WTC11 (cell line): ENCODE data around the gene MYBPC1. TPM values are rescaled to one million over a fixed set of nuclear protein-coding genes. Genes with fewer than 3 reads are reported as not detected.

ENCODE experiments used
- ATAC-seq: fragments of 200-7000 bp; cut with Tn5 transposase; 2 replicates; pipeline ENCODE4 v1.10.0; 2021; ENCODE audit warnings: mild to moderate bottlenecking, moderate library complexity
- CTCF ChIA-PET: fragments of 300-600 bp; sonication (Branson Sonifier 250); formaldehyde crosslinking; loops from one replicate; lab custom pipeline; 2021; ENCODE audit warnings: antibody characterized with exemption; lab: Charles Lee
- POLR2A ChIA-PET: fragments of 350-600 bp; sonication (Branson Sonifier 250); formaldehyde crosslinking; loops from one replicate; lab custom pipeline; 2021; ENCODE audit warnings: antibody characterized with exemption; lab: Charles Lee
- DNase-seq: peaks from one replicate; pipeline ENCODE4 v3.0.0; 2021; ENCODE audit warnings: low spot score
- H3K27ac Mint-ChIP-seq: 2 replicates; pipeline ENCODE4 v1.8.0; 2021; ENCODE audit warnings: mixed read lengths
- H3K27me3 Mint-ChIP-seq: 2 replicates; pipeline ENCODE4 v1.8.0; 2021; ENCODE audit warnings: low read depth, mild to moderate bottlenecking, moderate library complexity, mixed read lengths
- H3K36me3 Mint-ChIP-seq: 2 replicates; pipeline ENCODE4 v1.8.0; 2021; ENCODE audit warnings: mixed read lengths
- H3K4me1 Mint-ChIP-seq: 2 replicates; pipeline ENCODE4 v1.8.0; 2022; ENCODE audit warnings: mixed read lengths
- H3K4me3 Mint-ChIP-seq: 2 replicates; pipeline ENCODE4 v1.8.0; 2021; ENCODE audit warnings: mild to moderate bottlenecking, moderate library complexity, mixed read lengths
- H3K9me3 Mint-ChIP-seq: 2 replicates; pipeline ENCODE4 v1.8.0; 2021; ENCODE audit warnings: mixed read lengths
- CREM ChIP-seq: sonication (generic); formaldehyde crosslinking; IDR thresholded peaks from 2 replicates; pipeline ENCODE4 v1.8.1; 2022; ENCODE audit warnings: mild to moderate bottlenecking, missing genetic modification reagents, moderate library complexity
- ELF4 ChIP-seq: sonication (generic); formaldehyde crosslinking; IDR thresholded peaks from 2 replicates; pipeline ENCODE4 v1.8.1; 2022; ENCODE audit warnings: low read depth, mild to moderate bottlenecking, moderate library complexity, missing genetic modification reagents
- ESRRA ChIP-seq: sonication (generic); formaldehyde crosslinking; IDR thresholded peaks from 2 replicates; pipeline ENCODE4 v1.8.1; 2022; ENCODE audit warnings: mild to moderate bottlenecking, missing genetic modification reagents, borderline replicate concordance
- ETV6 ChIP-seq: sonication (generic); formaldehyde crosslinking; IDR thresholded peaks from 2 replicates; pipeline ENCODE4 v1.8.1; 2022; ENCODE audit warnings: mild to moderate bottlenecking, missing genetic modification reagents
- FOXP1 ChIP-seq: sonication (generic); formaldehyde crosslinking; IDR thresholded peaks from 2 replicates; pipeline ENCODE4 v1.8.0; 2022; ENCODE audit warnings: missing genetic modification reagents, mild to moderate bottlenecking, moderate library complexity, borderline replicate concordance
- GABPB1 ChIP-seq: sonication (generic); formaldehyde crosslinking; IDR thresholded peaks from 2 replicates; pipeline ENCODE4 v1.8.1; 2023; ENCODE audit warnings: mild to moderate bottlenecking, missing genetic modification reagents
- GRHL2 ChIP-seq: fragments of 250-450 bp; sonication (Bioruptor Pico); IDR thresholded peaks from 2 replicates; pipeline ENCODE4 v1.8.0; 2022; ENCODE audit warnings: mild to moderate bottlenecking, moderate library complexity; ENCODE audit not compliant: insufficient replicate concordance, severe bottlenecking
- IRF2 ChIP-seq: sonication (generic); formaldehyde crosslinking; IDR thresholded peaks from 2 replicates; pipeline ENCODE4 v1.8.0; 2022; ENCODE audit warnings: low read depth, missing genetic modification reagents, borderline replicate concordance
- KAT7 ChIP-seq: sonication (generic); formaldehyde crosslinking; IDR thresholded peaks from 2 replicates; pipeline ENCODE4 v1.8.1; 2023; ENCODE audit warnings: missing genetic modification reagents, mild to moderate bottlenecking, borderline replicate concordance
- NR3C1 ChIP-seq: sonication (generic); formaldehyde crosslinking; conservative IDR thresholded peaks from 2 replicates; pipeline ENCODE4 v1.8.1; 2023; ENCODE audit warnings: low read depth, mild to moderate bottlenecking, missing genetic modification reagents
- RELA ChIP-seq: sonication (generic); formaldehyde crosslinking; IDR thresholded peaks from 2 replicates; pipeline ENCODE4 v1.8.1; 2022; ENCODE audit warnings: missing genetic modification reagents, mild to moderate bottlenecking, borderline replicate concordance
- SP1 ChIP-seq: sonication (generic); formaldehyde crosslinking; conservative IDR thresholded peaks from 2 replicates; pipeline ENCODE4 v1.8.1; 2022; ENCODE audit warnings: missing genetic modification reagents
- TEAD1 ChIP-seq: sonication (generic); formaldehyde crosslinking; IDR thresholded peaks from 2 replicates; pipeline ENCODE4 v1.8.0; 2022; ENCODE audit warnings: mild to moderate bottlenecking, missing genetic modification reagents
- ZNF396 ChIP-seq: fragments of 250-450 bp; sonication (Bioruptor Pico); IDR thresholded peaks from 2 replicates; pipeline ENCODE4 v1.8.0; 2021; ENCODE audit warnings: mild to moderate bottlenecking, moderate library complexity, borderline replicate concordance
- ZNF416 ChIP-seq: fragments of 250-450 bp; sonication (Bioruptor Pico); IDR thresholded peaks from 2 replicates; pipeline ENCODE4 v1.9.0; 2021; ENCODE audit warnings: mild to moderate bottlenecking, inconsistent platforms
- ZNF671 ChIP-seq: fragments of 250-450 bp; sonication (Bioruptor Pico); IDR thresholded peaks from 2 replicates; pipeline ENCODE4 v1.8.0; 2021; ENCODE audit warnings: mild to moderate bottlenecking
- total RNA-seq: library from RNA; stranded (reverse); gene quantifications from 3 replicates; pipeline ENCODE4 v1.2.3, GENCODE V29; 2021
- TF ChIP-seq, protein P1 (sequence below): sonication (generic); formaldehyde crosslinking; IDR thresholded peaks from 2 replicates; pipeline ENCODE4 v1.8.1; 2022; ENCODE audit warnings: low read depth, mild to moderate bottlenecking, moderate library complexity, missing genetic modification reagents, borderline replicate concordance
- TF ChIP-seq, protein P2 (sequence below): sonication (generic); formaldehyde crosslinking; IDR thresholded peaks from 2 replicates; pipeline ENCODE4 v1.8.1; 2022; ENCODE audit warnings: missing genetic modification reagents, borderline replicate concordance
- TF ChIP-seq, protein P3 (sequence below): fragments of 250-450 bp; sonication (Bioruptor Pico); IDR thresholded peaks from 2 replicates; pipeline ENCODE4 v1.9.0; 2021; ENCODE audit warnings: mild to moderate bottlenecking
- TF ChIP-seq, protein P4 (sequence below): sonication (generic); formaldehyde crosslinking; IDR thresholded peaks from 2 replicates; pipeline ENCODE4 v1.8.0; 2022; ENCODE audit warnings: mild to moderate bottlenecking, missing genetic modification reagents
- TF ChIP-seq, protein P5 (sequence below): fragments of 250-450 bp; sonication (Bioruptor Pico); IDR thresholded peaks from 2 replicates; pipeline ENCODE4 v2.1.2; 2022; ENCODE audit warnings: mild to moderate bottlenecking, moderate library complexity
- TF ChIP-seq, protein P6 (sequence below): sonication (generic); formaldehyde crosslinking; IDR thresholded peaks from 2 replicates; pipeline ENCODE4 v1.8.1; 2022; ENCODE audit warnings: mild to moderate bottlenecking, missing genetic modification reagents, moderate library complexity, borderline replicate concordance

The MYBPC1 gene
- total RNA-seq, 1 experiment from 2014 or later = not detected

GRCh38 chr12:101697930-101698799 lies 103.4 kb downstream of the MYBPC1 start:
- no peak overlapping the region; the same call in 1 of the 2 replicates for H3K27ac Mint-ChIP-seq
- H3K4me1 Mint-ChIP-seq = peaks cover 35% of the 10 kb centered on the region
- DNase-seq (no peak), ATAC-seq (peak; percentile 2)
- H3K9me3 Mint-ChIP-seq = no peaks in the 10 kb centered on the region
- peak overlapping the region; percentile 89 for H3K4me3 Mint-ChIP-seq
- H3K27me3 Mint-ChIP-seq = peaks cover 23% of the 10 kb centered on the region
- TF ChIP-seq ELF4 (no peak), TEAD1 (CRISPR knock-in tag) (0 out of 2 replicates have a peak, but pooled peaks have one; percentile 17), GABPB1 (no peak)
- TF ChIP-seq, all 79 proteins: peak for 1
- ChIA-PET CTCF (interaction anchor here (0.8 to 1.4 kb wide), 3 partner anchors 15 to 142 kb away, joined by 3 to 7 read pairs (median 5); no protein-coding TSS in a partner anchor), POLR2A (no interaction called here)
- H3K36me3 Mint-ChIP-seq = no peaks in the 10 kb centered on the region

- ATAC-seq (no peak), DNase-seq (no peak)
- CTCF ChIA-PET = interaction anchor here (0.8 to 1.4 kb wide), 3 partner anchors 16 to 141 kb away, joined by 3 to 7 read pairs (median 5); no protein-coding TSS in a partner anchor
- H3K4me1 Mint-ChIP-seq = peaks cover 39% of the 10 kb centered on the region
- H3K9me3 Mint-ChIP-seq = no peaks in the 10 kb centered on the region
- H3K27ac Mint-ChIP-seq = no peak overlapping the region; the same call in 1 of the 2 replicates
- POLR2A ChIA-PET = no interaction called here
- peaks cover 23% of the 10 kb centered on the region for H3K27me3 Mint-ChIP-seq
- peak overlapping the region; percentile 89 for H3K4me3 Mint-ChIP-seq
- TF ChIP-seq NR3C1 (CRISPR knock-in tag) = no peak
- TF ChIP-seq ELF4 = no peak
- TF ChIP-seq, protein P1, sequence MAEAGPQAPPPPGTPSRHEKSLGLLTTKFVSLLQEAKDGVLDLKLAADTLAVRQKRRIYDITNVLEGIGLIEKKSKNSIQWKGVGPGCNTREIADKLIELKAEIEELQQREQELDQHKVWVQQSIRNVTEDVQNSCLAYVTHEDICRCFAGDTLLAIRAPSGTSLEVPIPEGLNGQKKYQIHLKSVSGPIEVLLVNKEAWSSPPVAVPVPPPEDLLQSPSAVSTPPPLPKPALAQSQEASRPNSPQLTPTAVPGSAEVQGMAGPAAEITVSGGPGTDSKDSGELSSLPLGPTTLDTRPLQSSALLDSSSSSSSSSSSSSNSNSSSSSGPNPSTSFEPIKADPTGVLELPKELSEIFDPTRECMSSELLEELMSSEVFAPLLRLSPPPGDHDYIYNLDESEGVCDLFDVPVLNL (CRISPR knock-in tag) = no peak
- TF ChIP-seq RELA (CRISPR knock-in tag) = no peak
- no peak for TF ChIP-seq ESRRA
- TF ChIP-seq, protein P2, sequence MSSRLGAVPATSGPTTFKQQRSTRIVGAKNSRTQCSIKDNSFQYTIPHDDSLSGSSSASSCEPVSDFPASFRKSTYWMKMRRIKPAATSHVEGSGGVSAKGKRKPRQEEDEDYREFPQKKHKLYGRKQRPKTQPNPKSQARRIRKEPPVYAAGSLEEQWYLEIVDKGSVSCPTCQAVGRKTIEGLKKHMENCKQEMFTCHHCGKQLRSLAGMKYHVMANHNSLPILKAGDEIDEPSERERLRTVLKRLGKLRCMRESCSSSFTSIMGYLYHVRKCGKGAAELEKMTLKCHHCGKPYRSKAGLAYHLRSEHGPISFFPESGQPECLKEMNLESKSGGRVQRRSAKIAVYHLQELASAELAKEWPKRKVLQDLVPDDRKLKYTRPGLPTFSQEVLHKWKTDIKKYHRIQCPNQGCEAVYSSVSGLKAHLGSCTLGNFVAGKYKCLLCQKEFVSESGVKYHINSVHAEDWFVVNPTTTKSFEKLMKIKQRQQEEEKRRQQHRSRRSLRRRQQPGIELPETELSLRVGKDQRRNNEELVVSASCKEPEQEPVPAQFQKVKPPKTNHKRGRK (CRISPR knock-in tag) = no peak
- no peak for TF ChIP-seq ZNF671 (CRISPR knock-in tag)
- TF ChIP-seq IRF2 (CRISPR knock-in tag) = no peak
- TF ChIP-seq, protein P3, sequence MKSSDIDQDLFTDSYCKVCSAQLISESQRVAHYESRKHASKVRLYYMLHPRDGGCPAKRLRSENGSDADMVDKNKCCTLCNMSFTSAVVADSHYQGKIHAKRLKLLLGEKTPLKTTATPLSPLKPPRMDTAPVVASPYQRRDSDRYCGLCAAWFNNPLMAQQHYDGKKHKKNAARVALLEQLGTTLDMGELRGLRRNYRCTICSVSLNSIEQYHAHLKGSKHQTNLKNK (CRISPR knock-in tag) = no peak
- TF ChIP-seq KAT7 (CRISPR knock-in tag) = no peak
- no peak for TF ChIP-seq ZNF416
- TF ChIP-seq CREM (CRISPR knock-in tag) = no peak
- no peak for TF ChIP-seq ETV6 (CRISPR knock-in tag)
- TF ChIP-seq, protein P4, sequence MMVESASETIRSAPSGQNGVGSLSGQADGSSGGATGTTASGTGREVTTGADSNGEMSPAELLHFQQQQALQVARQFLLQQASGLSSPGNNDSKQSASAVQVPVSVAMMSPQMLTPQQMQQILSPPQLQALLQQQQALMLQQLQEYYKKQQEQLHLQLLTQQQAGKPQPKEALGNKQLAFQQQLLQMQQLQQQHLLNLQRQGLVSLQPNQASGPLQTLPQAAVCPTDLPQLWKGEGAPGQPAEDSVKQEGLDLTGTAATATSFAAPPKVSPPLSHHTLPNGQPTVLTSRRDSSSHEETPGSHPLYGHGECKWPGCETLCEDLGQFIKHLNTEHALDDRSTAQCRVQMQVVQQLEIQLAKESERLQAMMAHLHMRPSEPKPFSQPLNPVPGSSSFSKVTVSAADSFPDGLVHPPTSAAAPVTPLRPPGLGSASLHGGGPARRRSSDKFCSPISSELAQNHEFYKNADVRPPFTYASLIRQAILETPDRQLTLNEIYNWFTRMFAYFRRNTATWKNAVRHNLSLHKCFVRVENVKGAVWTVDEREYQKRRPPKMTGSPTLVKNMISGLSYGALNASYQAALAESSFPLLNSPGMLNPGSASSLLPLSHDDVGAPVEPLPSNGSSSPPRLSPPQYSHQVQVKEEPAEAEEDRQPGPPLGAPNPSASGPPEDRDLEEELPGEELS (CRISPR knock-in tag) = no peak
- TF ChIP-seq ZNF396 (CRISPR knock-in tag) = no peak
- TF ChIP-seq, protein P5, sequence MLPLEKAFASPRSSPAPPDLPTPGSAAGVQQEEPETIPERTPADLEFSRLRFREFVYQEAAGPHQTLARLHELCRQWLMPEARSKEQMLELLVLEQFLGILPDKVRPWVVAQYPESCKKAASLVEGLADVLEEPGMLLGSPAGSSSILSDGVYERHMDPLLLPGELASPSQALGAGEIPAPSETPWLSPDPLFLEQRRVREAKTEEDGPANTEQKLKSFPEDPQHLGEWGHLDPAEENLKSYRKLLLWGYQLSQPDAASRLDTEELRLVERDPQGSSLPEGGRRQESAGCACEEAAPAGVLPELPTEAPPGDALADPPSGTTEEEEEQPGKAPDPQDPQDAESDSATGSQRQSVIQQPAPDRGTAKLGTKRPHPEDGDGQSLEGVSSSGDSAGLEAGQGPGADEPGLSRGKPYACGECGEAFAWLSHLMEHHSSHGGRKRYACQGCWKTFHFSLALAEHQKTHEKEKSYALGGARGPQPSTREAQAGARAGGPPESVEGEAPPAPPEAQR (CRISPR knock-in tag) = no peak
- TF ChIP-seq SP1 (CRISPR knock-in tag) = no peak
- TF ChIP-seq GRHL2 (CRISPR knock-in tag) = no peak
- TF ChIP-seq FOXP1 (CRISPR knock-in tag) = no peak
- TF ChIP-seq, protein P6, sequence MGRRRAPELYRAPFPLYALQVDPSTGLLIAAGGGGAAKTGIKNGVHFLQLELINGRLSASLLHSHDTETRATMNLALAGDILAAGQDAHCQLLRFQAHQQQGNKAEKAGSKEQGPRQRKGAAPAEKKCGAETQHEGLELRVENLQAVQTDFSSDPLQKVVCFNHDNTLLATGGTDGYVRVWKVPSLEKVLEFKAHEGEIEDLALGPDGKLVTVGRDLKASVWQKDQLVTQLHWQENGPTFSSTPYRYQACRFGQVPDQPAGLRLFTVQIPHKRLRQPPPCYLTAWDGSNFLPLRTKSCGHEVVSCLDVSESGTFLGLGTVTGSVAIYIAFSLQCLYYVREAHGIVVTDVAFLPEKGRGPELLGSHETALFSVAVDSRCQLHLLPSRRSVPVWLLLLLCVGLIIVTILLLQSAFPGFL (CRISPR knock-in tag) = no peak
- no peaks in the 10 kb centered on the region for H3K36me3 Mint-ChIP-seq
Observed at GRCh38 chr12:101698800-101699347, 104.1 kb downstream of the MYBPC1 start.
